Epithelial cell of proximal tubule (primary cell): ENCODE results near the gene CYB5D1. TPM values are rescaled to one million over a fixed set of nuclear protein-coding genes. Genes with fewer than 3 reads are reported as not detected.

Experiments
- DNase-seq: peaks from one replicate; pipeline ENCODE4 v3.0.0-alpha.2; 2011; ENCODE audit warnings: low read depth
- H3K4me3 ChIP-seq: 2 replicates; pipeline ENCODE4 v1.5.1; 2011; ENCODE audit warnings: low read depth, mild to moderate bottlenecking, low read length
- CTCF ChIP-seq: conservative IDR thresholded peaks from 2 replicates; pipeline ENCODE4 v1.5.1; 2012; ENCODE audit warnings: low read depth, mild to moderate bottlenecking, low read length
- total RNA-seq: library from RNA; depleted of rRNA; stranded (reverse); fragments of >200 nt; gene quantifications from 2 replicates; pipeline ENCODE4 v1.2.3, GENCODE V29; 2015

Gene CYB5D1
- total RNA-seq, 1 donor from 2014 or later = 5.1 TPM

- DNase-seq = no peak
- no peak overlapping the region for H3K4me3 ChIP-seq
- peak; percentile 27 for TF ChIP-seq CTCF
Measured at GRCh38 chr17:7825206-7825990, 32.4 kb upstream of the CYB5D1 start.

- H3K4me3 ChIP-seq = no peak overlapping the region
- DNase-seq = no peak
- TF ChIP-seq CTCF = no peak
Measured at GRCh38 chr17:7830616-7831015, 27.2 kb upstream of the CYB5D1 start.

- no peak overlapping the region for H3K4me3 ChIP-seq
- no peak for DNase-seq
- no peak for TF ChIP-seq CTCF
Measured at GRCh38 chr17:7831233-7831632, 26.6 kb upstream of the CYB5D1 start.

- TF ChIP-seq CTCF = no peak
- H3K4me3 ChIP-seq = no peak overlapping the region
Measured at GRCh38 chr17:7832431-7832830, 25.4 kb upstream of the CYB5D1 start.

GRCh38 chr17:7833011-7833794 is 24.6 kb upstream of the CYB5D1 start:
- DNase-seq = no peak
- no peak for TF ChIP-seq CTCF
- peak overlapping the region; percentile 91 for H3K4me3 ChIP-seq

More at GRCh38 chr17:7832431-7832830, 25.4 kb upstream of the CYB5D1 start:
- DNase-seq = no peak

- H3K4me3 ChIP-seq = peak within 1 kb of the TSS; percentile 91
- no peak for DNase-seq
- TF ChIP-seq CTCF = no peak
Measured at GRCh38 chr17:7833795-7834541, 23.8 kb upstream of the CYB5D1 start, which contains the start of gene KDM6B. KDM6B (plus strand) TSS chr17:7834217; CDS start chr17:7845555, 11,338 bp downstream.
